HL-60 (cell line): ENCODE data around the gene COL16A1.

Experiments
- DNase-seq, 2 experiments: peaks; one replicate each; pipeline ENCODE4 v3.0.0-alpha.2; 2010 to 2020; ENCODE audit warnings: low read depth in 1 of 2, low spot score in 1 of 2
- H3K27ac ChIP-seq: fragments of 250-450 bp; sonication (Bioruptor Pico); replicated peaks from 2 replicates; pipeline ENCODE4 v1.5.1; 2020; ENCODE audit warnings: mild to moderate bottlenecking, moderate library complexity
- H3K27me3 ChIP-seq: fragments of 250-450 bp; sonication (Bioruptor Pico); 2 replicates; pipeline ENCODE4 v1.5.1; 2021; ENCODE audit warnings: mild to moderate bottlenecking, moderate library complexity; ENCODE audit not compliant: insufficient read depth, poor library complexity, severe bottlenecking
- H3K4me3 ChIP-seq: replicated peaks from 2 replicates; pipeline ENCODE4 v1.5.1; 2011; ENCODE audit warnings: mild to moderate bottlenecking, control low read depth, low read length; ENCODE audit not compliant: insufficient read depth
- GABPA ChIP-seq: IDR thresholded peaks from 2 replicates; pipeline ENCODE4 v1.6.1; 2012; ENCODE audit warnings: low read depth
- POLR2AphosphoS5 ChIP-seq: IDR thresholded peaks from 2 replicates; pipeline ENCODE4 v1.6.1; 2012; ENCODE audit warnings: low read depth
- REST ChIP-seq: IDR thresholded peaks from 2 replicates; pipeline ENCODE4 v1.6.1; 2012; ENCODE audit warnings: low read depth; ENCODE audit not compliant: insufficient replicate concordance
- SPI1 ChIP-seq: IDR thresholded peaks from 2 replicates; pipeline ENCODE4 v1.6.1; 2012; ENCODE audit warnings: low read depth, mild to moderate bottlenecking, borderline replicate concordance
- TF ChIP-seq, protein P1 (sequence below): IDR thresholded peaks from one replicate; pipeline ENCODE4 v1.5.1; 2011; ENCODE audit warnings: low read length, control low read depth, inconsistent platforms; ENCODE audit not compliant: insufficient read depth

Gene COL16A1

GRCh38 chr1:31617916-31618746 is 85.7 kb downstream of the COL16A1 start:
- no peak for TF ChIP-seq POLR2AphosphoS5
- TF ChIP-seq, protein P1, sequence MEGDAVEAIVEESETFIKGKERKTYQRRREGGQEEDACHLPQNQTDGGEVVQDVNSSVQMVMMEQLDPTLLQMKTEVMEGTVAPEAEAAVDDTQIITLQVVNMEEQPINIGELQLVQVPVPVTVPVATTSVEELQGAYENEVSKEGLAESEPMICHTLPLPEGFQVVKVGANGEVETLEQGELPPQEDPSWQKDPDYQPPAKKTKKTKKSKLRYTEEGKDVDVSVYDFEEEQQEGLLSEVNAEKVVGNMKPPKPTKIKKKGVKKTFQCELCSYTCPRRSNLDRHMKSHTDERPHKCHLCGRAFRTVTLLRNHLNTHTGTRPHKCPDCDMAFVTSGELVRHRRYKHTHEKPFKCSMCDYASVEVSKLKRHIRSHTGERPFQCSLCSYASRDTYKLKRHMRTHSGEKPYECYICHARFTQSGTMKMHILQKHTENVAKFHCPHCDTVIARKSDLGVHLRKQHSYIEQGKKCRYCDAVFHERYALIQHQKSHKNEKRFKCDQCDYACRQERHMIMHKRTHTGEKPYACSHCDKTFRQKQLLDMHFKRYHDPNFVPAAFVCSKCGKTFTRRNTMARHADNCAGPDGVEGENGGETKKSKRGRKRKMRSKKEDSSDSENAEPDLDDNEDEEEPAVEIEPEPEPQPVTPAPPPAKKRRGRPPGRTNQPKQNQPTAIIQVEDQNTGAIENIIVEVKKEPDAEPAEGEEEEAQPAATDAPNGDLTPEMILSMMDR: peak; percentile 42
- Histone ChIP-seq H3K27ac (no peak overlapping the region), H3K4me3 (peak overlapping the region; percentile 33), H3K27me3 (peaks cover 19% of the 10 kb centered on the region)
- DNase-seq: peak in 1 of 2 experiments; percentile 14

- Histone ChIP-seq H3K4me3 (peak within 1 kb of the TSS; percentile 33), H3K27ac (no peak within 1 kb of the TSS), H3K27me3 (peaks cover 19% of the 10 kb centered on the region)
- DNase-seq: no peak
- TF ChIP-seq POLR2AphosphoS5: no peak
These were observed 86.5 kb downstream of the COL16A1 start, which contains the start of gene HCRTR1 for GRCh38 chr1:31617218-31617915. Gene HCRTR1, plus strand, starts transcription at chr1:31617689. Its CDS starts 1,504 bp downstream, at chr1:31619193.

GRCh38 chr1:31615939-31616338 is 87.9 kb downstream of the COL16A1 start:
- peaks cover 19% of the 10 kb centered on the region for H3K27me3 ChIP-seq
- no peak for DNase-seq
- H3K4me3 ChIP-seq: no peak overlapping the region
- H3K27ac ChIP-seq: no peak overlapping the region
- TF ChIP-seq SPI1 (no peak), GABPA (no peak), POLR2AphosphoS5 (no peak)
- TF ChIP-seq, protein P1: no peak

GRCh38 chr1:31615414-31615813 is 88.4 kb downstream of the COL16A1 start:
- TF ChIP-seq, protein P1: no peak
- no peak for TF ChIP-seq POLR2AphosphoS5
- no peak for TF ChIP-seq REST
- TF ChIP-seq SPI1: no peak
- no peak for TF ChIP-seq GABPA
- H3K4me3 ChIP-seq: no peak overlapping the region
- H3K27me3 ChIP-seq: peaks cover 19% of the 10 kb centered on the region
- H3K27ac ChIP-seq: no peak overlapping the region
- DNase-seq: no peak

DNA sequence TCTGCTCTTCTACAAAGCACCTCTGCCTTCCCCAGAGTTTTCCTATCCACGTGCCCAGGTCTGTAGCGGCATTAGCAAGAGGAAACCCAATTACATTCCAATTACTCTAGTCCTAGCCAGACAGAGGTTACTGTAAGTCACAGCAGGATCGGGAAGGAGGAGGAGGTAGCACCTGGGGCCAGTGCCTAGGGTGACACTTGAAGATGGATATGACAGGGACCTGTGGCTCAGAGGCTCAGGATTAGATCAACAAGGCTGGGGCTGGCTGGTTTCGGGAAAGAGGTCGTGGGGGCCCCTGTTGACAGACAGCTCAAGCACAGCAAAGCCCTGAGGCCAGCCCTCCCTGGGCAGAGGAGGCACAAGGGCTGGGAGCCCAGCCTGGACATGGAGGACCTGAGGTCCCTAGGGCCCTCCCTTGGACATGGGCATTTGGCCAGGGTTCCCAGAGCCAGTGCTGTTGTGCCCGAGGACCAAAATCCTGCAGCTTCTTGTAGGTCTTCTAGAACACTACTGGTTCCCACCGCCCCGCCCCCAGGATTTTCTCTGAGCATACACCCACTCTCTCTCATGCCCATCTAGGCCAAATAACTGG is 89.3 kb downstream of the COL16A1 start:
- no peak for DNase-seq
- Histone ChIP-seq H3K27ac (no peak overlapping the region), H3K4me3 (no peak overlapping the region), H3K27me3 (peaks cover 19% of the 10 kb centered on the region)
- no peak for TF ChIP-seq SPI1
- TF ChIP-seq, protein P1: no peak
- no peak for TF ChIP-seq GABPA
